Mammary epithelial cell (primary cell): ENCODE data around the gene CFAP161.

Source experiments
- EZH2 ChIP-seq: IDR thresholded peaks from 2 replicates; pipeline ENCODE4 v1.6.1; 2012; ENCODE audit warnings: low read length, inconsistent platforms, borderline replicate concordance
- TF ChIP-seq, protein P1 (sequence below), 2 donors: IDR thresholded peaks in 1 of 2; conservative IDR thresholded peaks in 1 of 2; 2 replicates each; pipeline ENCODE4 v1.5.1; 2011 to 2012; ENCODE audit warnings: inconsistent platforms in 2 of 2, low read length in 2 of 2, mild to moderate bottlenecking in 2 of 2, control low read depth in 1 of 2, low read depth in 1 of 2; ENCODE audit not compliant: insufficient read depth in 1 of 2; ENCODE audit errors: extremely low read depth in 1 of 2

DNA sequence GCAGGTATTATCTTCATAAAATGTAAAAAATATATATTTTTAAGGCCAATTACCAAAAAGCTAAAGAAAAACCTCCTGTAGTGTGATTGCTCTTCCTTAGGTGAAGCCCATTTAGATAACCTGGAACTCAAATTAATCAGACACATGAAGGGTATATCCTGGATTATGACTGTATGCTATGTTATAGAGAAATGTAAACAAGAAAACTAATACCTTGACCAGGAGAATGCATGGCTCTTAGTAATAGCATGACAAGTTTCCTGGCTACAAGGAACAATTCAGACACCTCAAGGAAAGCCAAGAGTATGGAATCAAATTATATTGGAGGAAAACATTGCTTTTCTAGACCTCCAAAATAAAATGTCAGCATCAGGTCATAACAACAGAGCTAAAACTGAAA lies 14.0 kb upstream of the CFAP161 start:
- TF ChIP-seq, protein P1, sequence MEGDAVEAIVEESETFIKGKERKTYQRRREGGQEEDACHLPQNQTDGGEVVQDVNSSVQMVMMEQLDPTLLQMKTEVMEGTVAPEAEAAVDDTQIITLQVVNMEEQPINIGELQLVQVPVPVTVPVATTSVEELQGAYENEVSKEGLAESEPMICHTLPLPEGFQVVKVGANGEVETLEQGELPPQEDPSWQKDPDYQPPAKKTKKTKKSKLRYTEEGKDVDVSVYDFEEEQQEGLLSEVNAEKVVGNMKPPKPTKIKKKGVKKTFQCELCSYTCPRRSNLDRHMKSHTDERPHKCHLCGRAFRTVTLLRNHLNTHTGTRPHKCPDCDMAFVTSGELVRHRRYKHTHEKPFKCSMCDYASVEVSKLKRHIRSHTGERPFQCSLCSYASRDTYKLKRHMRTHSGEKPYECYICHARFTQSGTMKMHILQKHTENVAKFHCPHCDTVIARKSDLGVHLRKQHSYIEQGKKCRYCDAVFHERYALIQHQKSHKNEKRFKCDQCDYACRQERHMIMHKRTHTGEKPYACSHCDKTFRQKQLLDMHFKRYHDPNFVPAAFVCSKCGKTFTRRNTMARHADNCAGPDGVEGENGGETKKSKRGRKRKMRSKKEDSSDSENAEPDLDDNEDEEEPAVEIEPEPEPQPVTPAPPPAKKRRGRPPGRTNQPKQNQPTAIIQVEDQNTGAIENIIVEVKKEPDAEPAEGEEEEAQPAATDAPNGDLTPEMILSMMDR (conservative IDR thresholded peaks at IDR 0.05 in 1 of 2, IDR thresholded peaks at IDR 0.05 in 1 of 2; ENCODE audit: extremely low read depth in 1 of 2, insufficient read depth in 1 of 2, low read depth in 1 of 2, low read length in 2 of 2), result no peak
- TF ChIP-seq EZH2, result no peak
